K562 (cell line): ENCODE measurements around the gene SAP30BP. TPM values are rescaled to one million over a fixed set of nuclear protein-coding genes. Genes with fewer than 3 reads are reported as not detected.
A peak's percentile ranks its signal among the peaks of the same experiment; 100 is the strongest.

Experiments used
- BRF2 ChIP-seq: IDR thresholded peaks from 3 replicates; pipeline ENCODE4 v1.6.1; 2011; ENCODE audit warnings: borderline replicate concordance, mild to moderate bottlenecking; ENCODE audit not compliant: insufficient read length, insufficient read depth
- CHD2 ChIP-seq: IDR thresholded peaks from 2 replicates; pipeline ENCODE4 v1.6.1; 2011; ENCODE audit warnings: low read depth, low read length
- MAFF ChIP-seq: IDR thresholded peaks from 2 replicates; pipeline ENCODE4 v1.6.1; 2012; ENCODE audit warnings: low read length, improper control_type of control experiment
- RBM25 ChIP-seq: fragments of 200-400 bp; formaldehyde crosslinking; IDR thresholded peaks from 2 replicates; pipeline ENCODE4 v1.6.1; 2018; ENCODE audit warnings: low read length, low read depth, moderate library complexity; ENCODE audit not compliant: severe bottlenecking
- RUNX1 ChIP-seq: sonication (generic); IDR thresholded peaks from 2 replicates; pipeline ENCODE4 v1.6.1; 2016; ENCODE audit warnings: antibody characterized with exemption, low read depth
- TAF7 ChIP-seq: fragments of 450-650 bp; IDR thresholded peaks from 2 replicates; pipeline ENCODE4 v1.6.1; 2016; ENCODE audit warnings: missing genetic modification characterization, missing compliant biosample characterization
- U2AF2 ChIP-seq: fragments of 200-400 bp; formaldehyde crosslinking; optimal IDR thresholded peaks from 2 replicates; pipeline ENCODE3; 2017; ENCODE audit warnings: low read depth, mild to moderate bottlenecking, low read length
- ZNF224 ChIP-seq: sonication (generic); formaldehyde crosslinking; IDR thresholded peaks from 2 replicates; pipeline ENCODE4 v1.8.0; 2022; ENCODE audit warnings: mild to moderate bottlenecking, missing genetic modification reagents
- polyA plus RNA-seq, 8 experiments: library from polyadenylated mRNA; depleted of rRNA in 4 of 8; stranded (reverse) in 5 of 8; unstranded in 3 of 8; fragments of >200 nt; fragmentation: Nextera tagmentation in 2 of 8; fragmentation: Illumina TruSeq in 1 of 8; extraction: Ambion mirVana in 2 of 8; extraction: Trizol in 1 of 8; gene quantifications; 2 replicates each; pipeline versions ENCODE4 v1.2.1 to v1.2.3, GENCODE V29; 2011 to 2014; ENCODE audit warnings: inconsistent platforms in 1 of 8, missing spikeins in 1 of 8
- total RNA-seq, 7 experiments: library from RNA; depleted of rRNA in 6 of 7; stranded (reverse); fragments of >200 nt in 6 of 7; fragmentation: Illumina TruSeq in 2 of 7; extraction: Trizol in 2 of 7; gene quantifications; 2 replicates each; pipeline versions ENCODE4 v1.2.1 to v1.2.3, GENCODE V29; 2011 to 2021; ENCODE audit warnings: low replicate concordance in 1 of 7
- TF ChIP-seq, protein P1 (sequence below): fragments of 250-450 bp; sonication (Bioruptor Pico); IDR thresholded peaks from 2 replicates; pipeline ENCODE4 v1.8.0; 2022; ENCODE audit warnings: moderate library complexity, mild to moderate bottlenecking, inconsistent platforms
- TF ChIP-seq, protein P2 (sequence below), 2 experiments: fragments of 450-650 bp; formaldehyde crosslinking in 1 of 2; IDR thresholded peaks; 2 replicates each; pipeline versions ENCODE4 v1.4.0 to v1.6.1; 2014 to 2020; ENCODE audit warnings: mild to moderate bottlenecking in 2 of 2, borderline replicate concordance in 1 of 2, low read depth in 1 of 2
- TF ChIP-seq, protein P3 (sequence below), 2 experiments: fragments of 450-650 bp in 1 of 2; IDR thresholded peaks; 2 replicates each; pipeline ENCODE4 v1.6.1; 2011 to 2017; ENCODE audit warnings: low read depth in 2 of 2, antibody characterized with exemption in 1 of 2, borderline replicate concordance in 1 of 2, low read length in 1 of 2, mild to moderate bottlenecking in 1 of 2, mixed read lengths in 1 of 2; ENCODE audit not compliant: control insufficient read depth in 1 of 2

SAP30BP gene
- total and polyA plus RNA-seq, 9 of the 15 experiments (the other 6 are each of a cell fraction or from before 2014, with no cell fraction given), result 45.3 to 154 (median 71.7) TPM

GRCh38 chr17:75753514-75754377, 86.6 kb downstream of the SAP30BP start (continued):
- TF ChIP-seq, protein P1, sequence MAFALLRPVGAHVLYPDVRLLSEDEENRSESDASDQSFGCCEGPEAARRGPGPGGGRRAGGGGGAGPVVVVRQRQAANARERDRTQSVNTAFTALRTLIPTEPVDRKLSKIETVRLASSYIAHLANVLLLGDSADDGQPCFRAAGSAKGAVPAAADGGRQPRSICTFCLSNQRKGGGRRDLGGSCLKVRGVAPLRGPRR (CRISPR knock-in tag), result no peak
- TF ChIP-seq U2AF2 (no peak), RUNX1 (no peak), TAF7 (tag) (no peak), RBM25 (no peak), MAFF (no peak), CHD2 (no peak), BRF2 (no peak), ZNF224 (CRISPR knock-in tag) (no peak)
- TF ChIP-seq, protein P2, sequence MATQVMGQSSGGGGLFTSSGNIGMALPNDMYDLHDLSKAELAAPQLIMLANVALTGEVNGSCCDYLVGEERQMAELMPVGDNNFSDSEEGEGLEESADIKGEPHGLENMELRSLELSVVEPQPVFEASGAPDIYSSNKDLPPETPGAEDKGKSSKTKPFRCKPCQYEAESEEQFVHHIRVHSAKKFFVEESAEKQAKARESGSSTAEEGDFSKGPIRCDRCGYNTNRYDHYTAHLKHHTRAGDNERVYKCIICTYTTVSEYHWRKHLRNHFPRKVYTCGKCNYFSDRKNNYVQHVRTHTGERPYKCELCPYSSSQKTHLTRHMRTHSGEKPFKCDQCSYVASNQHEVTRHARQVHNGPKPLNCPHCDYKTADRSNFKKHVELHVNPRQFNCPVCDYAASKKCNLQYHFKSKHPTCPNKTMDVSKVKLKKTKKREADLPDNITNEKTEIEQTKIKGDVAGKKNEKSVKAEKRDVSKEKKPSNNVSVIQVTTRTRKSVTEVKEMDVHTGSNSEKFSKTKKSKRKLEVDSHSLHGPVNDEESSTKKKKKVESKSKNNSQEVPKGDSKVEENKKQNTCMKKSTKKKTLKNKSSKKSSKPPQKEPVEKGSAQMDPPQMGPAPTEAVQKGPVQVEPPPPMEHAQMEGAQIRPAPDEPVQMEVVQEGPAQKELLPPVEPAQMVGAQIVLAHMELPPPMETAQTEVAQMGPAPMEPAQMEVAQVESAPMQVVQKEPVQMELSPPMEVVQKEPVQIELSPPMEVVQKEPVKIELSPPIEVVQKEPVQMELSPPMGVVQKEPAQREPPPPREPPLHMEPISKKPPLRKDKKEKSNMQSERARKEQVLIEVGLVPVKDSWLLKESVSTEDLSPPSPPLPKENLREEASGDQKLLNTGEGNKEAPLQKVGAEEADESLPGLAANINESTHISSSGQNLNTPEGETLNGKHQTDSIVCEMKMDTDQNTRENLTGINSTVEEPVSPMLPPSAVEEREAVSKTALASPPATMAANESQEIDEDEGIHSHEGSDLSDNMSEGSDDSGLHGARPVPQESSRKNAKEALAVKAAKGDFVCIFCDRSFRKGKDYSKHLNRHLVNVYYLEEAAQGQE (IDR thresholded peaks at IDR 0.05; ENCODE audit: borderline replicate concordance), result peak; percentile 88
- TF ChIP-seq, protein P2 (CRISPR knock-in tag; IDR thresholded peaks at IDR 0.05; ENCODE audit: low read depth), result no peak
- TF ChIP-seq, protein P3, sequence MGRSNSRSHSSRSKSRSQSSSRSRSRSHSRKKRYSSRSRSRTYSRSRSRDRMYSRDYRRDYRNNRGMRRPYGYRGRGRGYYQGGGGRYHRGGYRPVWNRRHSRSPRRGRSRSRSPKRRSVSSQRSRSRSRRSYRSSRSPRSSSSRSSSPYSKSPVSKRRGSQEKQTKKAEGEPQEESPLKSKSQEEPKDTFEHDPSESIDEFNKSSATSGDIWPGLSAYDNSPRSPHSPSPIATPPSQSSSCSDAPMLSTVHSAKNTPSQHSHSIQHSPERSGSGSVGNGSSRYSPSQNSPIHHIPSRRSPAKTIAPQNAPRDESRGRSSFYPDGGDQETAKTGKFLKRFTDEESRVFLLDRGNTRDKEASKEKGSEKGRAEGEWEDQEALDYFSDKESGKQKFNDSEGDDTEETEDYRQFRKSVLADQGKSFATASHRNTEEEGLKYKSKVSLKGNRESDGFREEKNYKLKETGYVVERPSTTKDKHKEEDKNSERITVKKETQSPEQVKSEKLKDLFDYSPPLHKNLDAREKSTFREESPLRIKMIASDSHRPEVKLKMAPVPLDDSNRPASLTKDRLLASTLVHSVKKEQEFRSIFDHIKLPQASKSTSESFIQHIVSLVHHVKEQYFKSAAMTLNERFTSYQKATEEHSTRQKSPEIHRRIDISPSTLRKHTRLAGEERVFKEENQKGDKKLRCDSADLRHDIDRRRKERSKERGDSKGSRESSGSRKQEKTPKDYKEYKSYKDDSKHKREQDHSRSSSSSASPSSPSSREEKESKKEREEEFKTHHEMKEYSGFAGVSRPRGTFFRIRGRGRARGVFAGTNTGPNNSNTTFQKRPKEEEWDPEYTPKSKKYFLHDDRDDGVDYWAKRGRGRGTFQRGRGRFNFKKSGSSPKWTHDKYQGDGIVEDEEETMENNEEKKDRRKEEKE (IDR thresholded peaks at IDR 0.05; ENCODE audit: borderline replicate concordance in 1 of 2, control insufficient read depth in 1 of 2, low read depth in 2 of 2, low read length in 1 of 2), result 0 out of 4 replicates have a peak, but pooled peaks of 1 of the 2 experiments have one; percentile 42
